Activated CD8-positive, alpha-beta memory T cell treated with anti-CD3 and anti-CD28 coated beads, Interleukin-2, amount 50 U/mL, for 24 hours (primary cell): ENCODE measurements around the gene EMSY.

Source experiments
- DNase-seq: peaks from one replicate; pipeline ENCODE4 v3.0.0-alpha.2; 2020; ENCODE audit errors: extremely low read depth

The EMSY gene

GRCh38 chr11:76455331-76455730, 10.5 kb downstream of the EMSY start:
- DNase-seq: no peak

GRCh38 chr11:76455931-76456330, 11.1 kb downstream of the EMSY start:
- DNase-seq: no peak

GRCh38 chr11:76456571-76456970, 11.8 kb downstream of the EMSY start:
- no peak for DNase-seq

- DNase-seq: no peak
These were observed 14.5 kb downstream of the EMSY start for GRCh38 chr11:76459299-76459698.

GRCh38 chr11:76459846-76460245, 15.0 kb downstream of the EMSY start:
- DNase-seq: no peak

- no peak for DNase-seq
These were observed 17.5 kb downstream of the EMSY start for GRCh38 chr11:76462317-76462716.

GRCh38 chr11:76465701-76466100, 20.9 kb downstream of the EMSY start:
- no peak for DNase-seq

- no peak for DNase-seq
These were observed 21.8 kb downstream of the EMSY start for GRCh38 chr11:76466666-76467065.

- no peak for DNase-seq
These were observed 24.3 kb downstream of the EMSY start for GRCh38 chr11:76469141-76469540.

GRCh38 chr11:76471382-76471781, 26.6 kb downstream of the EMSY start:
- DNase-seq: no peak

GRCh38 chr11:76480241-76480640, 35.4 kb downstream of the EMSY start:
- no peak for DNase-seq

GRCh38 chr11:76491644-76492043, 46.8 kb downstream of the EMSY start:
- DNase-seq: no peak

GRCh38 chr11:76493040-76493439, 48.2 kb downstream of the EMSY start:
- DNase-seq: no peak

GRCh38 chr11:76493626-76494539, 49.1 kb downstream of the EMSY start:
- DNase-seq: no peak

- no peak for DNase-seq
These were observed 50.2 kb downstream of the EMSY start for GRCh38 chr11:76495019-76495418.

GRCh38 chr11:76496174-76496573, 51.4 kb downstream of the EMSY start:
- DNase-seq: no peak

- DNase-seq: no peak
These were observed 56.8 kb downstream of the EMSY start for GRCh38 chr11:76501526-76502202.

- DNase-seq: no peak
These were observed 62.0 kb downstream of the EMSY start for GRCh38 chr11:76506833-76507232.

- DNase-seq: no peak
These were observed 65.5 kb downstream of the EMSY start for GRCh38 chr11:76510060-76511047.

- no peak for DNase-seq
These were observed 68.2 kb downstream of the EMSY start for GRCh38 chr11:76512851-76513653.

GRCh38 chr11:76513654-76514034, 68.8 kb downstream of the EMSY start:
- DNase-seq: no peak
